CD4-positive, alpha-beta T cell treated with Interleukin-21 for 1 hour (primary cell): Measurements from ENCODE around the gene VPS4A.

Experiments
- DNase-seq: peaks from one replicate; pipeline ENCODE4 v3.0.0-alpha.2; 2020

VPS4A gene

GRCh38 chr16:69368866-69369265, 57.7 kb downstream of the VPS4A start:
- DNase-seq: no peak

GRCh38 chr16:69371564-69371963, 60.4 kb downstream of the VPS4A start:
- DNase-seq: no peak

GRCh38 chr16:69373019-69373418, 61.9 kb downstream of the VPS4A start:
- DNase-seq: no peak
